ENCODE results near the gene FBRS.

The FBRS gene

GRCh38 chr16:30675143-30675542, 16.9 kb downstream of the FBRS start:
- no peak for TF ChIP-seq CTCF (IDR thresholded peaks at IDR 0.05; ENCODE audit: low read depth, low read length, poor library complexity, severe bottlenecking)
- H3K4me1 ChIP-seq (ENCODE audit: control insufficient read depth, low read length) = peaks cover 5% of the 10 kb centered on the region
- H3K4me3 ChIP-seq (ENCODE audit: low read length) = no peak overlapping the region
- no peak overlapping the region for H3K4me2 ChIP-seq (ENCODE audit: low read length)
- peaks cover 3% of the 10 kb centered on the region; the same call in 1 of the 2 replicates for H3F3A ChIP-seq (ENCODE audit: control insufficient read depth, insufficient read depth)
- no peak overlapping the region for H3K27ac ChIP-seq (ENCODE audit: low read depth, low read length)
- H3K79me2 ChIP-seq (ENCODE audit: control insufficient read depth, low read length) = no peaks in the 10 kb centered on the region
- peaks cover 5% of the 10 kb centered on the region for H3K36me3 ChIP-seq (ENCODE audit: control insufficient read depth, low read length)
- H4K20me1 ChIP-seq (ENCODE audit: control insufficient read depth, insufficient read depth, low read depth, low read length) = no peaks in the 10 kb centered on the region
- H3K27me3 ChIP-seq (ENCODE audit: control insufficient read depth, low read length) = no peaks in the 10 kb centered on the region
- H3K9me2 ChIP-seq (replicated peaks; ENCODE audit: control insufficient read depth, low read length) = no peaks in the 10 kb centered on the region
- H3K9me3 ChIP-seq (ENCODE audit: control insufficient read depth, insufficient read depth, low read length) = no peaks in the 10 kb centered on the region

GRCh38 chr16:30677931-30678585, 19.8 kb downstream of the FBRS start:
- no peak overlapping the region for H3K4me2 ChIP-seq (ENCODE audit: low read length)
- H3K4me1 ChIP-seq (ENCODE audit: control insufficient read depth, low read length) = peaks cover 10% of the 10 kb centered on the region
- no peaks in the 10 kb centered on the region for H3K9me2 ChIP-seq (replicated peaks; ENCODE audit: control insufficient read depth, low read length)
- no peaks in the 10 kb centered on the region for H3F3A ChIP-seq (ENCODE audit: control insufficient read depth, insufficient read depth)
- TF ChIP-seq EZH2phosphoT487 (IDR thresholded peaks at IDR 0.05; ENCODE audit: borderline replicate concordance, low read length) (no peak), CTCF (IDR thresholded peaks at IDR 0.05; ENCODE audit: low read depth, low read length, poor library complexity, severe bottlenecking) (no peak)
- H4K20me1 ChIP-seq (ENCODE audit: control insufficient read depth, insufficient read depth, low read depth, low read length) = no peaks in the 10 kb centered on the region
- H3K9me3 ChIP-seq (ENCODE audit: control insufficient read depth, insufficient read depth, low read length) = no peaks in the 10 kb centered on the region
- no peaks in the 10 kb centered on the region for H3K27me3 ChIP-seq (ENCODE audit: control insufficient read depth, low read length)
- H3K27ac ChIP-seq (ENCODE audit: low read depth, low read length) = no peak overlapping the region
- H3K4me3 ChIP-seq (ENCODE audit: low read length) = no peak overlapping the region
- H3K79me2 ChIP-seq (ENCODE audit: control insufficient read depth, low read length) = no peaks in the 10 kb centered on the region
- no peaks in the 10 kb centered on the region for H3K36me3 ChIP-seq (ENCODE audit: control insufficient read depth, low read length)

DNA sequence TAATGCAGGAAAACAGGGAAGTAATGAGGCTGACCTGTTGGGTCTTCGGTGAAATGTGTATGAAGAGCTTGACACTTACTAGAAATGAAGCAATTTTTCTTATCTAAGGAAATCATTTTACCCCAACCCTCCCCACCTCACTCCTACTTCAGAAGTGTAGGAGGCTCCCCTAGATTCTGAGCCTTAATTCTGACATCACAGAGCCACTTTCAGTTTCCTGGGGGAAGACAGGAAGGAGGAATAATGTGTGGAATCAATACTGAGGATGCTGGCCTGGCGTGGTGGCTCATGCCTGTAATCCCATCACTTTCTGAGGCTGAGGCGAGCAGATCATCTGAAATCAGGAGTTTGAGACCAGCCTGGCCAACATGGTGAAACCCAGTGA, 20.3 kb downstream of the FBRS start:
- Histone ChIP-seq H3K9me2 (replicated peaks; ENCODE audit: control insufficient read depth, low read length) (no peaks in the 10 kb centered on the region), H3K9me3 (ENCODE audit: control insufficient read depth, insufficient read depth, low read length) (no peaks in the 10 kb centered on the region), H3K27ac (ENCODE audit: low read depth, low read length) (no peak overlapping the region), H3K4me3 (ENCODE audit: low read length) (no peak overlapping the region), H3F3A (ENCODE audit: control insufficient read depth, insufficient read depth) (no peaks in the 10 kb centered on the region), H3K27me3 (ENCODE audit: control insufficient read depth, low read length) (no peaks in the 10 kb centered on the region), H3K36me3 (ENCODE audit: control insufficient read depth, low read length) (no peaks in the 10 kb centered on the region), H3K4me1 (ENCODE audit: control insufficient read depth, low read length) (peaks cover 10% of the 10 kb centered on the region), H3K79me2 (ENCODE audit: control insufficient read depth, low read length) (no peaks in the 10 kb centered on the region), H3K4me2 (ENCODE audit: low read length) (no peak overlapping the region), H4K20me1 (ENCODE audit: control insufficient read depth, insufficient read depth, low read depth, low read length) (no peaks in the 10 kb centered on the region)
- no peak for TF ChIP-seq EZH2phosphoT487 (IDR thresholded peaks at IDR 0.05; ENCODE audit: borderline replicate concordance, low read length)
- TF ChIP-seq CTCF (IDR thresholded peaks at IDR 0.05; ENCODE audit: low read depth, low read length, poor library complexity, severe bottlenecking) = no peak
